Measurements from ENCODE around the gene CPAMD8.

DNA sequence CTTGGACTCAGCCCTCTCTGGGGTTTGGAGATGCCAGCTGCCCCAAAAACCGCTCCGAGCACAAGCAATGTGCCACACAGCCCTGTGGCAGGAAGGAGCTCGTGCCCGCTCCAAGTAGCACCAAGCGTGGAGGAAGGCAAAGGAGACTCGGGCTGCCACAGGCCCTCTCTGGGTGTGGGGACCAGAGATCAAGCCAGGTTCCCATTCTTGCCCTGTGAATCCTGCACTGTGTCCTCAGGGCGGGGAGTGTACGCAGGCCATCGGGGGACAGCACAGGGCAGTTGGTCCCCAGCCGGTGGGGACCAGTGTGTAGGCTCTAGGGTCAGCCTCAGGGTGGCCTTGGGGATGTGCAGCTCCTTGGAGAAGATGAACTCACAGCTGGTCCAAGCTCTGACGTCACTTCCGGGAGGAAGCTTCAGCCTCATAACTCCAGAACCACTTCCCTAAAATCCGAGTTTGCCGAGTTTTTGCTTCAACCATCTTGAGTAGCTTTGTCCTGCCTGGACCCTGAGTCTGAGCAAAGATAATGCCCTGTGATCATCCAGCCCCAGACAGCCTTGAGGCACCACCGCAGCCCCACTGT lies 9.3 kb upstream of the CPAMD8 start:
- TF ChIP-seq, protein P1, sequence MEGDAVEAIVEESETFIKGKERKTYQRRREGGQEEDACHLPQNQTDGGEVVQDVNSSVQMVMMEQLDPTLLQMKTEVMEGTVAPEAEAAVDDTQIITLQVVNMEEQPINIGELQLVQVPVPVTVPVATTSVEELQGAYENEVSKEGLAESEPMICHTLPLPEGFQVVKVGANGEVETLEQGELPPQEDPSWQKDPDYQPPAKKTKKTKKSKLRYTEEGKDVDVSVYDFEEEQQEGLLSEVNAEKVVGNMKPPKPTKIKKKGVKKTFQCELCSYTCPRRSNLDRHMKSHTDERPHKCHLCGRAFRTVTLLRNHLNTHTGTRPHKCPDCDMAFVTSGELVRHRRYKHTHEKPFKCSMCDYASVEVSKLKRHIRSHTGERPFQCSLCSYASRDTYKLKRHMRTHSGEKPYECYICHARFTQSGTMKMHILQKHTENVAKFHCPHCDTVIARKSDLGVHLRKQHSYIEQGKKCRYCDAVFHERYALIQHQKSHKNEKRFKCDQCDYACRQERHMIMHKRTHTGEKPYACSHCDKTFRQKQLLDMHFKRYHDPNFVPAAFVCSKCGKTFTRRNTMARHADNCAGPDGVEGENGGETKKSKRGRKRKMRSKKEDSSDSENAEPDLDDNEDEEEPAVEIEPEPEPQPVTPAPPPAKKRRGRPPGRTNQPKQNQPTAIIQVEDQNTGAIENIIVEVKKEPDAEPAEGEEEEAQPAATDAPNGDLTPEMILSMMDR (IDR thresholded peaks at IDR 0.05): no peak
- no peak for TF ChIP-seq EZH2 (IDR thresholded peaks at IDR 0.05; ENCODE audit: borderline replicate concordance, insufficient read depth, low read depth, low read length, poor library complexity, severe bottlenecking)
